ENCODE measurements around the gene KDM2B.

DNA sequence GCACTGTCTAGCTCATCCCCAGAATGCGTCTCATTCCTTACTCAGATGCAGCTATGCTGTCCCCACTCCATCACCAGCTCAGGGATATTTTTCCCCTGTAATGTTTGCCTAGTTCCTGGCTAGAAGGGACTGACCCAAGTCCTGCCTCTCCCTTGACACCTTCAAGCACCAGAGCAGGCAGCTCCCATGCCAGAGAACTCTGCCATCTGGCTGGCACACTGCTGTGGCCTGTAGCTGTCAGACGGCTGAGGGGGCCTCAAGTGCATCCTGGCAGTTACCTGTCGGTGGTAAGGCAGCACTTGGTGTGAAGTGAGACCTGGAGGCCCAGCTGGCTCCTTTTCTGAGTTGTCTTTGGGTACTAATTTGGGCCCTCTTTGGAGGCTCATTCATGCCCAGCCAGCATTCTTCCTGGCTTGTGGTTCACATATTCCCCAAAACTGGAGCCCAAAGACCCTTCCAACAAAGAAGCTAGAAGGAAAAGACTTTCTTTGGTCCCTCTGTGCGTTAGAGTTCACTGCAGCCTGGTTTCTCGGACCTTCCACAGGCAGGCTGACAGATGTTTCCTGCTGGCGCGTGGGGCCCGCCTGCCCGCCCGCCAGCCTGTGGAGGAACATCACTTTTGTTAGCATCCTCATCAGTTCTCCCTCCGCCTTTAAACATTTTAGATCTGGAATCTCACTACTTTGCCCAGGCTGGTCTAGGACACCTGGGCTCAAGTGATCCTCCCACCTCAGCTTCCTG is 147.9 kb downstream of the KDM2B start:
- no peak for TF ChIP-seq POLR2A (IDR thresholded peaks at IDR 0.05)
- TF ChIP-seq, protein P1, sequence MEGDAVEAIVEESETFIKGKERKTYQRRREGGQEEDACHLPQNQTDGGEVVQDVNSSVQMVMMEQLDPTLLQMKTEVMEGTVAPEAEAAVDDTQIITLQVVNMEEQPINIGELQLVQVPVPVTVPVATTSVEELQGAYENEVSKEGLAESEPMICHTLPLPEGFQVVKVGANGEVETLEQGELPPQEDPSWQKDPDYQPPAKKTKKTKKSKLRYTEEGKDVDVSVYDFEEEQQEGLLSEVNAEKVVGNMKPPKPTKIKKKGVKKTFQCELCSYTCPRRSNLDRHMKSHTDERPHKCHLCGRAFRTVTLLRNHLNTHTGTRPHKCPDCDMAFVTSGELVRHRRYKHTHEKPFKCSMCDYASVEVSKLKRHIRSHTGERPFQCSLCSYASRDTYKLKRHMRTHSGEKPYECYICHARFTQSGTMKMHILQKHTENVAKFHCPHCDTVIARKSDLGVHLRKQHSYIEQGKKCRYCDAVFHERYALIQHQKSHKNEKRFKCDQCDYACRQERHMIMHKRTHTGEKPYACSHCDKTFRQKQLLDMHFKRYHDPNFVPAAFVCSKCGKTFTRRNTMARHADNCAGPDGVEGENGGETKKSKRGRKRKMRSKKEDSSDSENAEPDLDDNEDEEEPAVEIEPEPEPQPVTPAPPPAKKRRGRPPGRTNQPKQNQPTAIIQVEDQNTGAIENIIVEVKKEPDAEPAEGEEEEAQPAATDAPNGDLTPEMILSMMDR (IDR thresholded peaks at IDR 0.05), result no peak
